Cardiac fibroblast (primary cell): ENCODE data around the gene LFNG.

Source experiments
- DNase-seq, 2 donors: peaks; one replicate each; pipeline versions ENCODE4 v3.0.0 to v3.0.0-alpha.2; 2010; ENCODE audit warnings: low read depth in 2 of 2
- H3K4me3 ChIP-seq, 2 donors: replicated peaks in 1 of 2; 1 replicate in 1 of 2; 2 replicates in 1 of 2; pipeline ENCODE4 v1.5.1; 2011; ENCODE audit warnings: low read depth in 2 of 2, low read length in 2 of 2, mild to moderate bottlenecking in 2 of 2, moderate library complexity in 1 of 2
- CTCF ChIP-seq: IDR thresholded peaks from one replicate; pipeline ENCODE4 v1.5.1; 2011; ENCODE audit warnings: low read depth, mild to moderate bottlenecking, low read length, inconsistent platforms

LFNG gene

GRCh38 chr7:2507917-2508306, 11.7 kb upstream of the LFNG start:
- H3K4me3 ChIP-seq: no peak overlapping the region
- no peak for DNase-seq
- no peak for TF ChIP-seq CTCF

DNA sequence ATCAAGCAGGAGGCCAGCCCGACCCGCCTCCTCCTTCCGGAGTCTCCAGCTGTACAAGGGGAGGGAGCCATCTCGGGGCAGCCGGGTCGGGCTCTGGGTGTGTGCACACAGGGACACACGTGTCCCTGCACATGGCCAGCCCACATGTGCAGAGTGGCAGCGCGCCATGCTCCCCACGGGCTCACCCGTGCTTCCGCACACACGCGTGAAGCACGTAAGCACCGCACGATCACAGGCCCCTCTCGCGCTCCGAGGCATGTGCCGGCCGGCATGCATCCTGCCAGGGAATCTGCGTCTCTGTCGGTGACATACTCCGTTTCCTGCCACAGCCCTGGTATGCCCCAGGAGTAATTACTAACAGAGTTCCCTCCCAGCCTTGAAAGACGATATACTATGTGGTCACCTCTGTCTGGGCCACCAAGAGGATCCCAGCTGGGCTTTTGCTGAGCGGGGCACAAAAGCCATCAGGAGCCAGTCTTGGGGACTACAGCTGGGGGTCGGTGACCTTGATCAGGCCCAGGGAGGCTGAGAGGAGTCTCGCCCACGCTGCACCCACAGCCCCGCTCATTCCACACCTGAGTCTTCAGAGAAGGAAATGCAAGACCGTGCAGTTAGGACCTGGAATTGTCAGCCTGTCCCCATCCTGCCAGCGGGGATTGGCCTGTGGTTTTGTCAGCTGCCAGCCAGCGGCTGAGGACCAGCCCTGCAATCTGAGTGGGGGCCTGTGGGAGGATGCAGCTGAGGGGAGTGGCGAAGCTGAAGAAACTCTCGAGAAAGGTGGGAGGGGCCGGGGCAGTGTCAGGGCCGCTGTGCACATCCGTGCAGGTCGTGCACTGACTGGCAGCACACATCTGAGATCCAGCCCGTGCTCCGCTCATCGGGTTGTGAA, 11.0 kb upstream of the LFNG start:
- no peak for TF ChIP-seq CTCF
- DNase-seq: peak; percentile 40 to 64
- no peak overlapping the region for H3K4me3 ChIP-seq

DNA sequence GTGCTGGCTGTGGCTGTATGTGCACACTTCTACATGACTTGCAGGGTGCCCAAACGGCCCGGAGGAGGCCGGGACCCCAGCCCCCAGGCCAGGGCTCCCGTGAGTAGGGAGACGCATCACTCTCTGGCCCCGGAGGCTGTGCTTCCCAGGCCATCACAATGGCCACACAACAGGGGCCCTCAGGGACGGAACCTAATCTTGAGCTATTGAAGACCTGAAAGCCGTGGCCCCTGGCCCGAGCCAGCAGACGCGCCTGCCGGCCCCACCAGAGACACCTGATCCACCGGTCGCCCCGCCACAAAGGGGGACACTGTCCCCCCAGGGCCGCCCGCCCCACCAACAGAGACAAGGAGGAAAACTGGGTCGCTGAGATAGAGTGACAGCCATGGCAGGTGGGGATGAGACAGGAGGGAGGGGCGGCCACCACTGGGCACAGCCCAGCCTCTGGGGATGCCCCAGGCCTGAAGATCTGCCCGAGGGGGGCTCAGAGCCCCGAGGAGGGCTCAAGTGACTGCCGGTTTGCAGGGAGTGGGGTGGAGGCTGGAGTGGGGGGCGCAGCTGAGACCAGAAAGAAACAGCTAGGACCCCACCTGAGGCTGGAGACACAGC, 10.2 kb upstream of the LFNG start:
- DNase-seq: no peak
- no peak overlapping the region for H3K4me3 ChIP-seq
- no peak for TF ChIP-seq CTCF

DNA sequence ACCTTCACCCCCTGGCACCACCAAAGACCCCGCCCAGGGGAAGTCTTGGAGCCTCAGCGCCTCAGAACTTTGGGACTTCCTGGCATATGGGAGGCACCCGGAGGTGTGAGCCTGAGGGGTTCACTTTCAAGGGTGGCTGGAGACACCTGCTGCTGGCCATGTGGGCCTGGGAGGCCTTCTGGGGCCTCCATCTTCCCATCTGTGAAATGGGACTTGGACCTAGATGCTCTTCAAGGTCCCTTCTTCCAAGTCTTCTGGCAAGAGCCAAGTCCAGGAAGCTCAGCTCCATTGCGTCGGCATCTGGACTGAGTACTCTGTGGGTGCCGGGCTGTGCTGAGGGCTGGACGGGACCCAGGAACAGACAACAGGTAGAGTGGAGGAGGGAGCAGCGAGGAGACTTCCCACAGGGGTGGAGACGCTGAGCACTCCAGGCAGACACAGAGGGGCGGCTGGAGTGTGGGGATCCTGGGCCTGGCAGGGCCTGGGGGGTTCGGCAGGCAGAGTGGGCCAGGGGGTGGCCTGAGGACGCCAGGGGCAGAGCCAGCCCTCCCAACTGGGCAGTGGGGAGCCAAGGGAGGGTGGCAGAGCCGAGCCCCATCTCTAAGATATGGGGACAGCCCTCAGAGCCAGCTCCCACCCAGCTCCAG, 9.3 kb upstream of the LFNG start:
- no peak for TF ChIP-seq CTCF
- no peak for DNase-seq
- H3K4me3 ChIP-seq: no peak overlapping the region

GRCh38 chr7:2510909-2511768, 8.4 kb upstream of the LFNG start:
- DNase-seq: no peak
- no peak for TF ChIP-seq CTCF
- H3K4me3 ChIP-seq: no peak overlapping the region

DNA sequence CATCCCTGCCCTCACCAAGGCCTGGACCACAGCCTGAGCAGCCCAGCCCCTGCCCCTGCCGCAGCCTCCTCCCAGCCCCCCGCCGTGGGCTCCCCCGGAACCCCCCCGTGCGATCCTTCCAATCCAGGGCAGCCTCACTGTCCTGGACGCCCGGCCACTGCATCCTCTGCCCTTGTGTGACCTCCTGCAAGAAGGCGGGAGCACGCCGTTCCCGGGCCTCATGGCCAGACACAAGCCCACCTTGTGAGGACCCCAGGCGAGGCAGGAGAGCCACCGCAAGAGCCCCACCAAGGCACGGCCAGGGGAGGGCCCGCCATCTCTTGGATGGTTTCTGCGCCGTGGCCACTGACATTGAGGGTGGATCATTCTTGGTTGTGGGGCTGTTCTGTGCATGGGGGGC, 7.8 kb upstream of the LFNG start:
- DNase-seq: no peak
- H3K4me3 ChIP-seq: no peak overlapping the region
- TF ChIP-seq CTCF: no peak
